Measurements from ENCODE around the gene AEBP1.

DNA sequence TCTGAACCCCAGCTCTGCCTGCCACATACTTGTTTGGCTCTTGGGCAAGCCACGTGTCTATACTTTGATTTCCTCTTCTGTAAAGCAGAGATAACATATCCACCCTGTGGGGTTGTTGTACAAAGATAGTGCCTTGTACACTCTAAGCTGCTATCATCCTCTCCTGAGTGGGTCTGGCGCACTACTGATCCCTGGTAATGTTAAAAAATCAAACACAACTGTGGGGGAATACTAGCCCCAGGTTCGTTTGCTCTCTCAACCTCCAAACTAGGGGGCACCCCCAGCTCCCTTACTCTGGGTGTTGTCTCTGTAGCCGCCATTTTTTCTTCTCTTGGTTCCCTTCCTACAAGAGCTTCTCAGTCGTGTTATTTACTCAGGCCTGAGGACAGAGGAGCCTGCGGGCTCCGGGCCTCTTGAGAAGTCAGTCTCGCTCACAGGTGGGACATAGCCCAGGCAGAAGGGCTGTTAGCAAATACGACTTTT is 22.8 kb upstream of the AEBP1 start:
- TF ChIP-seq, protein P1, sequence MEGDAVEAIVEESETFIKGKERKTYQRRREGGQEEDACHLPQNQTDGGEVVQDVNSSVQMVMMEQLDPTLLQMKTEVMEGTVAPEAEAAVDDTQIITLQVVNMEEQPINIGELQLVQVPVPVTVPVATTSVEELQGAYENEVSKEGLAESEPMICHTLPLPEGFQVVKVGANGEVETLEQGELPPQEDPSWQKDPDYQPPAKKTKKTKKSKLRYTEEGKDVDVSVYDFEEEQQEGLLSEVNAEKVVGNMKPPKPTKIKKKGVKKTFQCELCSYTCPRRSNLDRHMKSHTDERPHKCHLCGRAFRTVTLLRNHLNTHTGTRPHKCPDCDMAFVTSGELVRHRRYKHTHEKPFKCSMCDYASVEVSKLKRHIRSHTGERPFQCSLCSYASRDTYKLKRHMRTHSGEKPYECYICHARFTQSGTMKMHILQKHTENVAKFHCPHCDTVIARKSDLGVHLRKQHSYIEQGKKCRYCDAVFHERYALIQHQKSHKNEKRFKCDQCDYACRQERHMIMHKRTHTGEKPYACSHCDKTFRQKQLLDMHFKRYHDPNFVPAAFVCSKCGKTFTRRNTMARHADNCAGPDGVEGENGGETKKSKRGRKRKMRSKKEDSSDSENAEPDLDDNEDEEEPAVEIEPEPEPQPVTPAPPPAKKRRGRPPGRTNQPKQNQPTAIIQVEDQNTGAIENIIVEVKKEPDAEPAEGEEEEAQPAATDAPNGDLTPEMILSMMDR (conservative IDR thresholded peaks at IDR 0.05; ENCODE audit: low read length) = peak; percentile 53; the same call in 1 of the 2 replicates
- TF ChIP-seq EZH2phosphoT487 (IDR thresholded peaks at IDR 0.05; ENCODE audit: borderline replicate concordance, low read depth, low read length) = no peak

Data from OCI-LY7 (cell line).